ENCODE results near the gene TNFRSF1B. TPM values are rescaled to one million over a fixed set of nuclear protein-coding genes. Genes with fewer than 3 reads are reported as not detected.

Gene TNFRSF1B
- polyA plus RNA-seq, 3 donors = 436 to 761 (median 450) TPM

DNA sequence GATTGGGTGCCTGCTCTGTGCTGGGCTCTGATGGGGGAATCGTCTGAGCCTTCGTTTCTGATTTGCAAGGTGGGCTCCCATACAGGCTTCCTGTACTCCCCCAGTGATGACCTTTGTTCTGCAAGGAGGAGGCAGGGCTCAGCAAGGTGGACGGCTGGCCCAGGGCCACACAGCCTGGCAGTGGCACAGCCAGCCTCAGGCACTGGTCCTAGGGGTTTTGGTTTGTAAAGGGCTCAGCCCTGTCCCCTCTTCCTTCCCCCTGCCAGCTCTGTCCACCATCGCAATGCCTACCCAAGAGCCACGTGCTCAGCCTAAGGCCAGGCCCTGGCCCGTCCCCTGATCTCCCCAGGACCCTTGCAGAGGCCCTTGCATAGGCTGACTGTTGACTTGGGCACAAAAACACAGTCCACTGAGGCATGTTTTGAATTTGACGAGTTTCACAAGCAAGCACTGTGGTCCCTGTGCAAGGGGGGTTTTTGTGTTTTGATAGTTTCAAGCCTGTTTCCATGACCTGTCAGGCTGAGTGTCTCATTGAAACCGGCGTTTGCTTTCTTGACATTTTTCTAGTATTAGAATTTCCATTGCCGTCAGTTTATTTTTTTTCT, 39.5 kb upstream of the TNFRSF1B start:
- Histone ChIP-seq H3K27me3 (ENCODE audit: control insufficient read depth in 2 of 2, insufficient read depth in 2 of 2, low read length in 2 of 2) (no peaks in the 10 kb centered on the region), H3K9ac (ENCODE audit: insufficient read depth, low read length, poor library complexity, severe bottlenecking) (peak overlapping the region; percentile 71), H3K79me2 (ENCODE audit: insufficient read depth, low read length) (peaks cover 43% of the 10 kb centered on the region), H3K9me3 (replicated peaks in 1 of 2; ENCODE audit: control insufficient read depth in 1 of 2, insufficient read depth in 1 of 2, low read length in 2 of 2) (no peaks in the 10 kb centered on the region), H3K4me3 (replicated peaks in 1 of 3; ENCODE audit: low read depth in 2 of 3, low read length in 3 of 3) (peak overlapping the region in 2 of 3 experiments; percentile 52 to 71), H2AFZ (ENCODE audit: insufficient read depth, low read depth, low read length, poor library complexity, severe bottlenecking) (no peak overlapping the region), H4K20me1 (ENCODE audit: insufficient read depth, low read length) (no peaks in the 10 kb centered on the region), H3K36me3 (replicated peaks in 1 of 2; ENCODE audit: control insufficient read depth in 1 of 2, insufficient read depth in 2 of 2, low read length in 2 of 2) (no peaks in the 10 kb centered on the region), H3K4me2 (replicated peaks; ENCODE audit: extremely low read depth, low read length, poor library complexity, severe bottlenecking) (peak overlapping the region; percentile 74), H3K4me1 (ENCODE audit: control insufficient read depth in 1 of 2, insufficient read depth in 2 of 2, low read length in 2 of 2) (peaks cover 63% of the 10 kb centered on the region in 2 donors), H3K27ac (ENCODE audit: low read depth in 1 of 2, low read length in 2 of 2) (peak overlapping the region in 1 of 2 donors; percentile 88)
- intact Hi-C loops (cut with micrococcal nuclease) = loop anchor here (5.0 kb wide), 1 partner anchor 40 kb away; the partner anchor contains the start of gene TNFRSF1B (in 2 of the 2)
- Mint-ChIP-seq H3K4me3 (peak overlapping the region; percentile 77 to 91), H3K4me1 (peaks cover 67% of the 10 kb centered on the region), H3K36me3 (peaks cover 22 to 41% of the 10 kb centered on the region in 2 donors), H3K27ac (peak overlapping the region in 2 of 7 donors; percentile 6 to 37), H3K27me3 (ENCODE audit: low read depth in 3 of 3) (peaks cover 2 to 5% (median 4%) of the 10 kb centered on the region in 3 donors), H3K9me3 (no peaks in the 10 kb centered on the region)
- TF ChIP-seq, protein P1, sequence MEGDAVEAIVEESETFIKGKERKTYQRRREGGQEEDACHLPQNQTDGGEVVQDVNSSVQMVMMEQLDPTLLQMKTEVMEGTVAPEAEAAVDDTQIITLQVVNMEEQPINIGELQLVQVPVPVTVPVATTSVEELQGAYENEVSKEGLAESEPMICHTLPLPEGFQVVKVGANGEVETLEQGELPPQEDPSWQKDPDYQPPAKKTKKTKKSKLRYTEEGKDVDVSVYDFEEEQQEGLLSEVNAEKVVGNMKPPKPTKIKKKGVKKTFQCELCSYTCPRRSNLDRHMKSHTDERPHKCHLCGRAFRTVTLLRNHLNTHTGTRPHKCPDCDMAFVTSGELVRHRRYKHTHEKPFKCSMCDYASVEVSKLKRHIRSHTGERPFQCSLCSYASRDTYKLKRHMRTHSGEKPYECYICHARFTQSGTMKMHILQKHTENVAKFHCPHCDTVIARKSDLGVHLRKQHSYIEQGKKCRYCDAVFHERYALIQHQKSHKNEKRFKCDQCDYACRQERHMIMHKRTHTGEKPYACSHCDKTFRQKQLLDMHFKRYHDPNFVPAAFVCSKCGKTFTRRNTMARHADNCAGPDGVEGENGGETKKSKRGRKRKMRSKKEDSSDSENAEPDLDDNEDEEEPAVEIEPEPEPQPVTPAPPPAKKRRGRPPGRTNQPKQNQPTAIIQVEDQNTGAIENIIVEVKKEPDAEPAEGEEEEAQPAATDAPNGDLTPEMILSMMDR (IDR thresholded peaks at IDR 0.05) = no peak
- no peak for DNase-seq
- WGBS (ENCODE audit: insufficient coverage) = 96% methylated on average over 5 of the region's 10 CpGs

DNA sequence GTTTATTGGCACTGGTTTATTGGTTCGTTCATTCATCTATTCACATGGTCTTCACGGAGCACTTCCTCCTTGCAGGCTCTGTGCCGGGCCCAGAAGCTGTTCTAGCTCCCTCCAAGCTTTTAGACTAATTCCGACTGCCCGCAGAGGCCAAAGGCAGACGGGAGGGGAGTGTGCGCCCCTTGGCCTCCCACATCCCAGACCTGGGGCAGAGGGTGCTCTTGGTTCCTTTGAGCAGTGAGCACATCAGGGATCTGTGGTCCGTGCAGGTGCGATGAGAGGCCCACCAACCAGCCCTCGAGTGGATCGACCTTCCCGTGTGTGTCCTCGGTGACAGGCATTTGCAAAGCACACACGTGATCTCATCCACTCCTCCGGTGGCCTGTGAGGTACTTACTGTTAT, 38.7 kb upstream of the TNFRSF1B start:
- TF ChIP-seq, protein P1 (IDR thresholded peaks at IDR 0.05) = no peak
- intact Hi-C loops (cut with micrococcal nuclease) = loop anchor here (5.0 kb wide), 1 partner anchor 39 kb away; the partner anchor contains the start of gene TNFRSF1B (in 2 of the 2)

More for the DNA sequence above, 38.7 kb upstream of the TNFRSF1B start:
- Histone ChIP-seq H4K20me1 (ENCODE audit: insufficient read depth, low read length) (no peaks in the 10 kb centered on the region), H3K4me1 (ENCODE audit: control insufficient read depth in 1 of 2, insufficient read depth in 2 of 2, low read length in 2 of 2) (peaks cover 71% of the 10 kb centered on the region in 2 donors), H3K27ac (ENCODE audit: low read depth in 1 of 2, low read length in 2 of 2) (no peak overlapping the region), H2AFZ (ENCODE audit: insufficient read depth, low read depth, low read length, poor library complexity, severe bottlenecking) (no peak overlapping the region), H3K4me3 (replicated peaks in 1 of 3; ENCODE audit: low read depth in 2 of 3, low read length in 3 of 3) (peak overlapping the region in 1 of 3 experiments; percentile 4), H3K9ac (ENCODE audit: insufficient read depth, low read length, poor library complexity, severe bottlenecking) (no peak overlapping the region), H3K79me2 (ENCODE audit: insufficient read depth, low read length) (peaks cover 43% of the 10 kb centered on the region), H3K36me3 (replicated peaks in 1 of 2; ENCODE audit: control insufficient read depth in 1 of 2, insufficient read depth in 2 of 2, low read length in 2 of 2) (no peaks in the 10 kb centered on the region), H3K27me3 (ENCODE audit: control insufficient read depth in 2 of 2, insufficient read depth in 2 of 2, low read length in 2 of 2) (no peaks in the 10 kb centered on the region), H3K4me2 (replicated peaks; ENCODE audit: extremely low read depth, low read length, poor library complexity, severe bottlenecking) (peak overlapping the region; percentile 74), H3K9me3 (replicated peaks in 1 of 2; ENCODE audit: control insufficient read depth in 1 of 2, insufficient read depth in 1 of 2, low read length in 2 of 2) (no peaks in the 10 kb centered on the region)
- WGBS (ENCODE audit: insufficient coverage) = 83% methylated on average over 13 of the region's 15 CpGs
- no peak for DNase-seq
- Mint-ChIP-seq H3K4me1 (peaks cover 75% of the 10 kb centered on the region), H3K27me3 (ENCODE audit: low read depth in 3 of 3) (peaks cover 0 to 5% (median 2%) of the 10 kb centered on the region in 3 donors), H3K9me3 (peaks cover 0 to 4% (median 0%) of the 10 kb centered on the region in 7 donors), H3K27ac (no peak overlapping the region), H3K36me3 (peaks cover 22 to 41% of the 10 kb centered on the region in 2 donors), H3K4me3 (peak overlapping the region in 1 of 2 donors; percentile 91)
